Right ventricle myocardium inferior (tissue), 1 donor: ENCODE measurements around the gene CAMKMT. TPM values are rescaled to one million over a fixed set of nuclear protein-coding genes. Genes with fewer than 3 reads are reported as not detected.
"Not testable (repeated sequence)": the region's sequence is repeated elsewhere in the genome, so short reads cannot be mapped to it uniquely, and the experiment has no call there.

Experiments
- ATAC-seq: fragments of 200-7000 bp; cut with Tn5 transposase; one replicate; pipeline ENCODE4 v1.9.1; 2020; ENCODE audit warnings: mild to moderate bottlenecking, moderate library complexity
- DNase-seq: peaks from one replicate; pipeline ENCODE4 v3.0.0; 2021; ENCODE audit errors: missing footprints
- intact Hi-C: fragments of 100-400 bp; cut with DNase I; formaldehyde crosslinking; loops from one replicate; pipeline ENCODE4 v1.11.0; 2022
- total RNA-seq: library from RNA; stranded (reverse); fragmentation: NEBNext Ultra II Directional; extraction: Animal tissue kit (Norgen Biotek cat#: 25700); gene quantifications from one replicate; pipeline ENCODE4 v1.2.1, GENCODE V29; 2021
- donor health status: DM: no; HTN: yes; CAD: no; lungs with severe emphysema.

The CAMKMT gene
- total RNA-seq, 1 donor from 2014 or later, result 4.6 TPM

DNA sequence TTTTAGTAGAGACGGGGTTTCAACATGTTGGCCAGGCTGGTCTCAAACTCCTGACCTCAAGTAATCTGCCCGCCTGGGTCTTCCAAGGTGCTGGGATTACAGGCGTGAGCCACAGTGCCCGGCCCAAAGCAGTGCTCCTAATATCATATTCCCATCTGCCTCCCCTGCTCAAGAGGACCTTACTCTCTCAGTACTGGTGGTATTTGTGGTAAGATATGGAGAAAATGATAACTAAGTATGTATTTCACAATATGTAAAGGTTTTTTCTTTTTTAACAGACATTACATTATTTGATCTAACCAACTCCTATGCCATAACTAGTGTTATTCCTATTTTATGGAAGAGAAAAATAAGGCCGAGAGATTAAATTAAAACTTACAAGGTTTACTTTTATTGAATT lies 201.0 kb downstream of the CAMKMT start:
- no peak for ATAC-seq

DNA sequence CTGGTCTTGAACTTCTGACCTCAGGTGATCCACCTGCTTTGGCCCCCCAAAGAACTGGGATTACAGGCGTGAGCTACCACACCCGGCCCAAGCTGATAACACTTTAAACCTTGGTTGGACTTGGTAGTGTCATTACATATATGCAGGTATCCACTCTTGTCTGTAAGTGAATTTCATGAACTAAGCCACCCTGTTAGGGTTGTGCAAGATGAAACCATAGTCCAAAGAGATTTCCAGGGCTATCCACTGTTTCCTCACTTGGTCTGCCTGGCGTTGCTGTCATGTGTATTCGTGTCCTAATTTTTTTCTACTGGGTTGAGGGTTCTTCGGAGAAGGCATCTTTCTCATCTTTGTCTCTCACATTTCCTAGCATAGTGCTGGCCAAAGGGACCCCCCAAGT lies 203.0 kb downstream of the CAMKMT start:
- intact Hi-C loops, result loop anchor here (10.0 kb wide), 1 partner anchor 390 kb away; no protein-coding TSS in a partner anchor
- no peak for ATAC-seq
- no peak for DNase-seq

More for the DNA sequence above, 201.0 kb downstream of the CAMKMT start:
- intact Hi-C loops, result loop anchor here (10.0 kb wide), 1 partner anchor 392 kb away; no protein-coding TSS in a partner anchor
- no peak for DNase-seq

DNA sequence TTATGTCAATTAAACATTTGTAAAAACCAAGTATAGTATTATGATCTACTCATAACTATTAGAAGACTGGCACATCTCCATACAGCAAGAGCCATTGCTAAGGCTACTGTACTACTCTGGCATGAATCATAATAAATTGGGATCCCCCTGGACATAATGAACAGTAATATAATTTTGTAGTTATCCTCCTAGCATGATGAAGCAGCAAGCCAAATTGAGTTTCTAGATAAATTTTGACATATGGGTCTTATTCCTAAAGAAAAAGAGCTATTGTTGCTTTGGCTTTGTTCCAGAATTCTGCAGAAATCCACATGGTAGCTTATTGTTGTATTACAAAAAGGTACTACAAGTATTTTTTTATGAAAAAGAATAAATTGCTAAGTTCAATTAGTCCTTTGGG lies 204.3 kb downstream of the CAMKMT start:
- intact Hi-C loops, result loop anchor here (10.0 kb wide), 1 partner anchor 389 kb away; no protein-coding TSS in a partner anchor
- DNase-seq (no peak), ATAC-seq (no peak)

DNA sequence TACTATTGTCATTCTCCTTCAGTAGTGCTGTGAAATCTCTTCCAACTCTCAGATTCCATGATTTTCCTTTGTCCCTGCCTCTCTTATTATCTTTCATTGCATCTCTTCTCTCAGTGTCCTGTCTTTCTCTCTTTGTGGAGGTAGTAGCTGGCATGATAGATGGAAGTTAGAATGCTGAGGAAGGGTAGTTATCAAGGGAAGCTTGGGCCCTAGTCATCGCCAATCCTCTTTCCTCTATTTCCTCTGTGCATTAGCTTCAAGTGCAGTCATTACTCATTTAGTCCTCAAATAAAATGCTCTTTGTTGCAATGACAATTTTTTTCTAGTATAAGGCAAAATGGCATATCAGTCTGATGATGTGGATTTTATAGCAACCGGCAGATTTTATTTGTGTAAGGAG lies 207.7 kb downstream of the CAMKMT start:
- DNase-seq (no peak), ATAC-seq (no peak)
- intact Hi-C loops, result loop anchor here (10.0 kb wide), 1 partner anchor 385 kb away; no protein-coding TSS in a partner anchor

DNA sequence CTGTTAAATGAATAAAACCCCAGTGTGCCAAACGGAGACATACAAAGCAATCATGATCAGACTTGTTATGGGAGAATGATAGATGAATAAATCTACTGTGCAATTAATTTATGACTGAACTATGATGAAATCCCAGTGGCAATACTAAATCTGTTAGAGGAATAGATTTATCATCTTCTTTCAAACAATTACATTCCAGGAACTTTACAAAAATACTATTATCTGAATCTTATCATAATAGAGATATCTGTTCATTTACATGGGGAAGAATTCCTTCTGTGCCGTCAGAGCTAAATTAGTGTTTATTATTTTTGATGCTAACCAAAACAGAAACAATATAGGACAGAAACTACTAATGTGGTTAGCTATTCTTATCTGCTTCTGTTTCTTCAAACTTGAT lies 208.5 kb downstream of the CAMKMT start:
- intact Hi-C loops, result no loop called here
- no peak for ATAC-seq

DNA sequence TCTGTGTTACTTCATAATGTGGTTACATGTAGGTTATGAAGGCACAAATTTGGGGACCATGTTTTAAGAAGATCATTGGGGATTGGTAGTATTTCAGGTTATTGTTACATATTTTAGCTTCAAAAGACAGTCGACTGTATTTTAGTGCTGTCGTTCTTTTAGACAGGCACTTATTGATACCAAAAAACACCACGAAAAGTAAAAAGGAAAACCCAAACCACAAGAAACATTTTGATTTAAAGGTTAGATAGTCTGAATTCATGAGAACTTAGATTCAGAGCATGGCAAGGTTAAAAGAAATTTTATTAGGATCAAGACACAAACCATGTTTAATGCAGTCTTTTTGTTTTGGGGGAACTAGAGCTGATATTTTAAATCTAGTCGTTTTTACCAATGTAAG lies 209.0 kb downstream of the CAMKMT start:
- DNase-seq (no peak), ATAC-seq (no peak)
- intact Hi-C loops, result no loop called here

More for the DNA sequence above, 208.5 kb downstream of the CAMKMT start:
- no peak for DNase-seq

DNA sequence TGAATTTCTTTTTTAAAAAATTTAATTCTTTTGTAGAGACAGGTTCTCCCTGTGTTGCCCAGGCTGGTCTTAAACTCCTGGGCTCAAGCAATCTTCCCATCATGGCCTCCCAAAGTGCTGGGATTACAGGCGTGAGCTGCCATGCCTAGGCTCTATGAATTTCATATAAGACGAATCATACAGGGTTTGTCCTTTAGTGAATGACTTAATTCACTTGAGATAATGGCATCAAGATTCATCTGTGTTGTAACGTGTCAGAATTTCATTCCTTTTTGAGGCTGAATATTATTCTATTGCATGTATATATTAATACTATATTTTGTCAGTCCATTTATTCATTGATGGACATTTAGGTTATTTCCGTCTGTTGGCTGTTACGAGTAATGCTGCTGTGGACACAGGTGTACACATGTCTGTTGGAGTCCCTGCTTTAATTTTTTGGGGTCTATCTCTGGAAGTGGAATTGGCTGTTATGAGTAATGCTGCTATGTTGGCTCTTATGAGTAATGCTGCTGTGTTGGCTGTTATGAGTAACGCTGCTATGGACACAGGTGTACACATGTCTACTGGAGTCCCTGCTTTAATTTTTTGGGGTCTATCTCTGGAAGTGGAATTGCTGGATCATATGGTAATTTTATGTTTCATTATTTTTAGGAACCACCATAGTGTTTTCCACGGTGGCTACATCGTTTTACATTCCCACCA lies 210.6 kb downstream of the CAMKMT start:
- no peak for DNase-seq
- intact Hi-C loops, result no loop called here
- ATAC-seq, result no peak

DNA sequence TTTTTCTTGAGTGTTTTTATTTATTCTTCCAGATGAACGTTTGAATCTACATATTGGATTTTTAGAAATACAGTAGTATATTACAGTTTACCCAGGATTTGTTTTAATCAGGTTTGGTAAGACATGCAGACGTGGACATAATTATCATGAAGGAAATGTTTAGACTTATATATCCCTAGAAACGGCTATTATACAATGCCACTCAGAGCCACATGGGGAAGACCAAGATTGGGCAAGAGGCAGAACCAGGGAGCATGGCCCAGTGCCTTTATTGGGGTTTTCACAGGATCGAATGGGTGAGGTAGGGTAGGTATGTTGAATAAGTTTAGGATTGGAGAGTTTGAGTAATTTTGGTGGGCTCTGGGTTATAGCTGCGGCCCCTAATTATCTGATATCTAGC lies 212.2 kb downstream of the CAMKMT start:
- intact Hi-C loops, result no loop called here
- DNase-seq, result no peak
- no peak for ATAC-seq

DNA sequence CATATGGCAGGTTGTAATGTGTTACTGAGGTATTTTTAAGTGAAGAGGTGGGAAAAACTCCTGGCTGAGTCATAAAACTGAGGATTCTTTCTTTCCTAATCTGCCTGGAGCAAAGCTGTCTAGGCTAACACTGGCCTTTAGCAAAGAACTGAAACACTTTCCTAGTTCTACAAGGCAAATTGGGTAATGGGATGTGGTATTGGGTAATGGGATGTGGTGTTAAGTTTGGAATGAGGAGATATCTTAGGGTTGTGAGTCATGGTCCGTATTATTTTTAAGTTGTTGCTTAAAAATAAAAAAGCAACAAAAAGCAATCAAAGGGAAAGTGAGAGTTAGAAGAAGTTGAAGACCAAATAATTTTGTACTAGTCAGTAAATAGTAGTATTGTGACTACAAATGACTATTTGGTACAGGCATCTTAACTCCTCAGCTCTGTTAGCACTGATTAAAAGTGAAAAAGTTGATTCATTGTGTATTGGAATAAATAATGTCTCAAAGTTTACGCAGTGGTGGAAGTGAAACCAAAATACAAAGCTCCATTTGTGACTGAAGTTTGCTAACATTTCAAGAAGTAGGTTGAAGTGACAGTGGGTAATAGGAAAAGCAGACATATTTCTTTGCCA lies 216.8 kb downstream of the CAMKMT start:
- DNase-seq, result no peak
- ATAC-seq, result no peak
- intact Hi-C loops, result no loop called here

DNA sequence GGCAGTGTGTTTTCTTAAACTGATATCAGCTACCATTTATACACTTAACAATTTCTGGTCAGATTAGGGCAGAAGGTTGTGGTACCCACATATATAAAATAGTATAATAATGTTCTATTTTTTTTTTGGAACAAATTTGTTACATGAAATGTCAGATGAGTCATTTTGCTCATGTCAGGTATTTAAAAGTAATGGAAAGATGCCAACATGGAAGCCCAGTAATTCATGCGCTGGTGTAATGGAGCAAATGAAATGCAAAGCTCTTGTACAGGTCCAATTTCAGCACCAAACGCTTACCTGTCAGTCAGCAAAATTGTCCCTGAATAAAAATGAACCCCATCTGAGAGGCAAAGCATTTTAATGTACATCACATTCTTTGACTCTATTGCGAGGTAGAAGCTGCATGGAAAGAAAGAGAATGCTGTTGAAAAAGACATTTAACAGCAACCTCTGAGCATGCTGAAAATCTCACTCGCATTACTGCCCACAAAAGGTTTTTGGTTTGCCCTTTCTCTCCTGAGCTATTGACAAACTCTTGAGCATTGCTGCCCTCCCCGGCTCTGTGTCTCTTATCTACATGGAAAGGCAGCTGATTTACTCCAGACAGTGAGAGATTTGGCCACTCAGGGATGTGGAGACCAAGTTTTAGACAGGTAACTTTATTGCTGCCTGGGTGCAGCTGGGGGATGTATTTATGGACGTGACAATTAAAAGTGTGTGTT lies 217.5 kb downstream of the CAMKMT start:
- ATAC-seq (no peak), DNase-seq (no peak)
- intact Hi-C loops, result no loop called here

DNA sequence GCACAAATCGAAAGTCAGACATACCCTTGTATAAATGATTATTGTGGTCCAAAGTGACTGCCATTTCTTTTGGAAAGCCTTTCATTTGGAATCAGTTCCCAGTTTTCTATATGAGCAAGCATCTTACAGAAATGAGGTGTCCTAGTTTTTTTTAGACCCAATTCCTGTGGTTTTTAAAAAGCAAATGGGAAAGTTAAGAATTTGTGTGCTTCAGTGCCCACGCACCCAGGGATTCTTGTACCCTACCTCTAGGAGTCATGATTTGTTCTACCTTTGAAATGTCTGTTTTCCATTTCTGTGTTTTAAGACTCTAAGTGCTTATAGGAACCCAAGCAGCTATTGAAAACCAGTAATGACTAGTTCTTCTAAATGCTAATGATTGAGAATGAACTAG lies 218.1 kb downstream of the CAMKMT start:
- no peak for DNase-seq
- intact Hi-C loops, result no loop called here
- ATAC-seq, result no peak

DNA sequence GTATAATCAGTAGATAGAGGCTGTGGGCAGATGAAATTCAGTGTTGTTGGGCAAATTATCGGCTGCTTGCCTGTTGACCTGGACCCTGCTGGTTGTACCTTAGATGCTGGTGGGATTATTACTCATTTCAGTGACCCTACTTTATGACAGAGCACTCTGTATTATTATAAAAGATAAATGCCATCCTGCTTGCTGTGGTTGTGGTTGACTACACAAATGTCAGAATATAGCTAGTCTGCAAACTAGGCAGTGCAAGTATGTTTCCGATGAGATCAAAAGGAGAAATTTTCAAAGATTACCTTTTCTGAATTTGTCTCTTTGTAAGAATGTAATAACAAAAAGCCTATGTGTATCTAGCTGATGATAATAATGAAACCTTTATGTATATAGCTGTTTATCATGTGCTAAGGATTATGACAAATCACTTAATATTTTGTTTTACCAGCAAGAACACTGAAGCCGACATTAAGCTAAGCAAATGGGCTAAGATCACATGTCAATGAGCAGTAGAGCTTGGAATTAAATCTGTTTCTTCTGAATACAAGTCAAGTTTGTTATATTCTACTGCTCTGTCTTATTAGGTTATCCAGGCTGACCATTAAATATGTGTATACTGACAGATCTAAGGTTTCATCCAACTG lies 219.2 kb downstream of the CAMKMT start:
- ATAC-seq (no peak), DNase-seq (no peak)
- intact Hi-C loops, result no loop called here

DNA sequence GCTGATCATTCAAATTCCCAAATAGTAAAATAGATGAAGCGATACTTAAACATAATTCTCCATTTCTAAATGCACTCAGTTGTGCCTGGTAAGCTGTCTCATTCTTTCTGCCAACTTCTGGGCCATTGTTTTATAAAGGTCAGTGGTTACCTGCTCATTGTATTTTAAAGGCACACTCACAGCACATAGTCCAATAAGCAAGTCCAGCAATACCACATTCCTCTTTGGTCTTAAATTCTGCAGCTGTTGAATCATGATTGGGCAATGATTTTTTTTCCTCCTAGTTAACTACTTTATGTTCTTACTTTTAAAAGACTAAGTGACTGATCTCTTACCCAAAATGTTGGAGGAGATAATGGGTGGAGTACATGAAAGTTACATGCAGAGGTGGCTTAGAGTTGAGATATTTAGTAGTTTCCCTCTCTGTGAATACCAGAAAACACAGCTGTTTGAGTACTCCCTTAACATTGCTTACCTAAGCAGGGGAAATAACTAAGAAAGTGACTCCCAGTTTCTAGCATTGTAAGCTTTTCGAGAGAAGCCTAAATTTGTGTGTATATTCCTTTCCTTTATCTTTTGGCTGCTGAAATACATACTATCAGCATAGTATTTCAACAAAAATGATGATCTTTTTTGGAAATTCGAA lies 220.7 kb downstream of the CAMKMT start:
- intact Hi-C loops, result no loop called here
- ATAC-seq (no peak), DNase-seq (no peak)

DNA sequence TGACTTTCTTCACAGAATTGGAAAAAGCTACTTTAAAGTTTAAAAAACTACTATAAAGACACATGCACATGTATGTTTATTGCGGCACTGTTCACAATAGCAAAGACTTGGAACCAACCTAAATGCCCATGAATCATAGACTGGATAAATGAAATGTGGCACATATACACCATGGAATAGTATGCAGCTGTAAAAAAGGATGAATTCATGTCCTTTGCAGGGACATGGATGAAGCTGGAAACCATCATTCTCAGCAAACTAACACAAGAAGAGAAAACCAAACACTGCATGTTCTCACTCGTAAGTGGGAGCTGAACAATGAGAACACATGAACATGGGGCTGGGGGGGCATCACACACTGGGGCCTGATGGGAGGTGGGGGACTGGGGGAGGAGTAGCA lies 233.9 kb downstream of the CAMKMT start:
- intact Hi-C loops, DNase-seq, ATAC-seq: not testable (repeated sequence)

DNA sequence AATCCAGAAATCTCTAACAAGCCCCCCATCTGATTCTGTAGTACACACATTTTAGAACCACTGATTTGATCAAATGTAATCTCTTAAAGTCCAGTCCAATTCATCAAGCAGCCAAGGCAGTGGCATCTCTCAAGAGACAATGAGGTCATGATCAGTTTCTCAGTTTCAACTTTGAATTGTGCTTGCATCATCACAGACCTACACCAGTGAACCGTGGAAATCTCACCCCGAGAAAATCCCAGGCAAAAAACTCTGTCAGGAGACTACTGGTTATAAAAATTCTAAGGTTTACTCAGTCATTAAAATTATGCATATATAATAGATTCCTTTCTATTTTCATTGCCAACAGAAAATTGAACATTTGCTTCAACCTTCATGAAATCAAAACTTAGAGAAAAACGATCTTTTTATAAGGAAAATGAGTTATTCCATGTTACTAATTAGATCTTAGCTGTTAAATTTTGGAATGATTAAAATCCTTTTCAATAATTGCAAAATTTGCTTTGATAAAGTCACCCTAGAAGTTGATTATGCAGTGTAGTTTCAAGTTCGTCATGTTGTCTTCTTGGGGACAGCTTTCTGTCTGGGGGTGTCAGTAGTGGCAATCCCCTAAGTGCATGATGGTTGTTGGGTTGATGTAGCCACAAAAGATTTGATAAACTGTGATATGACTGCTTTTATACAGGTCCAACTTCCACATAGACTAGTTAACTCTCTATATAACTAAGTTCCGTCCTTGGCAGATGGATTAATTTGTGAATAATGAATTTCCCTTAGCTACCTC lies 235.0 kb downstream of the CAMKMT start:
- no peak for DNase-seq
- intact Hi-C loops, result no loop called here
- no peak for ATAC-seq

DNA sequence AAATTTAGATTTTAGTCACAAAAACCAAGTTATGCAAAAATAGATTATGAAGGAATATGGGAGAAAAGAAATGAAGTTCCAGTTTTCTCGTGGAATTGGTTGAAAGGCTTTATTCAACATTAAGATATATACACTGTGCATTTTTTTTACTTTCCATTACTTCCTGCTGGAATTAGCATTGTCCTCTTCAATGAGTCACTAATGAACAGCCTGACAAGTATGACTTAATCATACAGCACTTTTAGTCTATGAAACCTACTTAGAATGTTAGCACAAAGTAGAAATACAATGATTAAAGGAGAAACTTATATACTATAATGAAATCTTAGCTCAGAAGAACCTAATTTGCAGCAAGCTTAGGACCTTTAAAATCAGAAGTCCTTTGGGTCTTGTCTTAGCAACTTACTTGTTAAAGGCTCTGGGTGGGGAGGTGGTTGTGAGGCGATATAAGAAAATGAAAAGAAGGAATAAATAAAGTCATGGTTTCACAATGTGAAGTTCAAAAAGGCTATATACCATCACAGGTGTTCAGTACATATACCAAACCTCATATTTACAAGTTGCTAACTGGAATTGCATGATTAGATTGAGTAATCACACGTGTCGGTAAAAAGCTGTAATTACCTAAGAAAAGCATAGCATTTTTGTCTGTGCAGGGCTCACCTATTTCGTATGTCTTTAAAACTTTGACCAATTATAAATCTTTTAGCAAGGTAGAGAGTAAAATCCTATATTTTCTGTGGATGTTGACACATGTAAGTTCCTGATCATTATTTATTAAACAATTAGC lies 236.8 kb downstream of the CAMKMT start:
- intact Hi-C loops, result no loop called here
- ATAC-seq, result no peak
- DNase-seq, result no peak

DNA sequence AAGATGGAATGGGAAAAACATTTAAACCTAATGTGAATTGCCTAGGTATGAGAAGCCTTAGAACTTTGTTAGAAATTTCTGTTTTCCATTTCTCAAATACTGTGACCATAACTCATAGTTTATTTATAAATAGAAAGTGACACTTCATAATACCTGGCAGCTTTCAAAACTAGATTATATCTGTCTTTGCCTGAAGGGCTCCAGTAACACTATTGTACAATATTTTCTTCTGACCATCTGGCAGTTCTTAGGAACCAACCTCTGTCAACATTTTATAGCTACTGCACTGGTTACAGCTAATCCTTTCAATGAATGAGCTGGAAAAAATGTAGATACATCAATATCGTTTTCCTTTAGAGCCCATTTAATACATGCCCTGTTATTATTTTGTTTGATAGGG lies 237.4 kb downstream of the CAMKMT start:
- DNase-seq (no peak), ATAC-seq (no peak)
- intact Hi-C loops, result no loop called here
